A549 (cell line): ENCODE results near the gene INVS. TPM values are rescaled to one million over a fixed set of nuclear protein-coding genes. Genes with fewer than 3 reads are reported as not detected.

Source experiments
- ATAC-seq, 2 experiments: fragments of 200-7000 bp in 1 of 2; fragments of >200 bp in 1 of 2; cut with Nextera tagmentation in 1 of 2; cut with Tn5 transposase in 1 of 2; 3 replicates each; pipeline versions ENCODE4 v1.8.0 to v1.9.1; 2018 to 2020; ENCODE audit warnings: mild to moderate bottlenecking in 1 of 2, moderate library complexity in 1 of 2
- CTCF ChIA-PET: fragments of 300-600 bp; sonication (Branson Sonifier 250); formaldehyde crosslinking; extraction: SDS; loops from one replicate; lab custom pipeline; 2021; ENCODE audit warnings: antibody characterized with exemption, inconsistent platforms; lab: Yijun Ruan, JAX
- POLR2A ChIA-PET: fragments of 350-600 bp; formaldehyde crosslinking; extraction: SDS; loops from one replicate; lab custom pipeline; 2021; ENCODE audit warnings: antibody characterized with exemption, inconsistent platforms; lab: Yijun Ruan, JAX
- DNase-seq, 2 experiments: peaks; one replicate each; pipeline versions ENCODE4 v3.0.0 to v3.0.0-alpha.2; 2011 to 2016; ENCODE audit warnings: low read depth in 1 of 2, low spot score in 1 of 2
- FAIRE-seq: peaks from 2 replicates; lab custom pipeline; 2011; peaks lifted over from hg19 to GRCh38; lab: Jason Lieb, UNC
- H3K27ac ChIP-seq, 2 experiments: fragments of >200 bp; sonication (Bioruptor Twin); formaldehyde crosslinking; 3 replicates each; pipeline ENCODE4 v1.5.1; 2016 to 2017
- H3K4me1 ChIP-seq: fragments of >200 bp; sonication (Bioruptor Twin); formaldehyde crosslinking; 3 replicates; pipeline ENCODE4 v1.6.1; 2016
- H3K4me2 ChIP-seq: fragments of >200 bp; sonication (Bioruptor Twin); formaldehyde crosslinking; 3 replicates; pipeline ENCODE4 v1.6.1; 2016
- H3K4me3 ChIP-seq: fragments of >200 bp; sonication (Bioruptor Twin); formaldehyde crosslinking; 3 replicates; pipeline ENCODE4 v1.5.1; 2016
- H3K9me3 ChIP-seq: fragments of >200 bp; sonication (Bioruptor Twin); formaldehyde crosslinking; 3 replicates; pipeline ENCODE4 v1.6.1; 2016
- ATOH8 ChIP-seq: fragments of 250-450 bp; sonication (Bioruptor Pico); IDR thresholded peaks from 2 replicates; pipeline ENCODE4 v1.5.0; 2020; ENCODE audit warnings: low read depth, mild to moderate bottlenecking, moderate library complexity
- CEBPB ChIP-seq, 2 experiments: fragments of >200 bp in 1 of 2; sonication (Bioruptor Twin) in 1 of 2; formaldehyde crosslinking in 1 of 2; IDR thresholded peaks; 2 replicates each; pipeline ENCODE4 v1.6.1; 2012 to 2016
- CHD2 ChIP-seq: fragments of 150-350 bp; IDR thresholded peaks from 2 replicates; pipeline ENCODE4 v1.6.1; 2014; ENCODE audit warnings: low read length; ENCODE audit not compliant: partially characterized antibody
- CHD4 ChIP-seq: fragments of 200-600 bp; sonication (generic); IDR thresholded peaks from 2 replicates; pipeline ENCODE4 v1.6.1; 2016; ENCODE audit warnings: antibody characterized with exemption, mild to moderate bottlenecking, borderline replicate concordance
- CTCF ChIP-seq: fragments of >200 bp; sonication (Bioruptor Twin); formaldehyde crosslinking; IDR thresholded peaks from 3 replicates; pipeline ENCODE4 v1.5.1; 2016
- E2F6 ChIP-seq: IDR thresholded peaks from 2 replicates; pipeline ENCODE4 v1.6.1; 2012; ENCODE audit warnings: low read depth, borderline replicate concordance
- ELK1 ChIP-seq: fragments of 150-350 bp; IDR thresholded peaks from 2 replicates; pipeline ENCODE4 v1.6.1; 2014; ENCODE audit warnings: low read depth, mild to moderate bottlenecking, low read length
- EP300 ChIP-seq, 2 experiments: fragments of >200 bp; sonication (Bioruptor Twin); formaldehyde crosslinking; IDR thresholded peaks; 2 replicates in 1 of 2; 3 replicates in 1 of 2; pipeline ENCODE4 v1.6.1; 2016 to 2017
- FOSB ChIP-seq: fragments of 250-450 bp; sonication (Bioruptor Pico); IDR thresholded peaks from 2 replicates; pipeline ENCODE4 v1.5.0; 2020; ENCODE audit warnings: mild to moderate bottlenecking, moderate library complexity
- FOXS1 ChIP-seq: fragments of 250-450 bp; sonication (Bioruptor Pico); IDR thresholded peaks from 2 replicates; pipeline ENCODE4 v1.5.0; 2020; ENCODE audit warnings: mild to moderate bottlenecking, moderate library complexity
- GATA3 ChIP-seq: IDR thresholded peaks from 2 replicates; pipeline ENCODE4 v1.6.1; 2012; ENCODE audit warnings: borderline replicate concordance
- HEYL ChIP-seq: fragments of 250-450 bp; sonication (Bioruptor Pico); IDR thresholded peaks from 2 replicates; pipeline ENCODE4 v1.8.0; 2021; ENCODE audit warnings: mild to moderate bottlenecking, moderate library complexity
- HMGXB4 ChIP-seq: fragments of 250-450 bp; sonication (Bioruptor Pico); IDR thresholded peaks from 2 replicates; pipeline ENCODE4 v1.5.0; 2021; ENCODE audit warnings: mild to moderate bottlenecking, moderate library complexity, borderline replicate concordance
- HOXA7 ChIP-seq: fragments of 250-450 bp; sonication (Bioruptor Pico); IDR thresholded peaks from 2 replicates; pipeline ENCODE4 v1.5.0; 2020; ENCODE audit warnings: mild to moderate bottlenecking, moderate library complexity
- HOXB13 ChIP-seq: fragments of 250-450 bp; sonication (Bioruptor Pico); IDR thresholded peaks from 2 replicates; pipeline ENCODE4 v1.5.0; 2020; ENCODE audit warnings: low read depth, mild to moderate bottlenecking, moderate library complexity
- HOXB5 ChIP-seq: fragments of 250-450 bp; sonication (Bioruptor Pico); IDR thresholded peaks from 2 replicates; pipeline ENCODE4 v1.5.0; 2020; ENCODE audit warnings: mild to moderate bottlenecking, moderate library complexity
- JUN ChIP-seq, 2 experiments: fragments of >200 bp; sonication (Bioruptor Twin); formaldehyde crosslinking; IDR thresholded peaks; 2 replicates in 1 of 2; 3 replicates in 1 of 2; pipeline ENCODE4 v1.6.1; 2016 to 2017
- KDM5A ChIP-seq: fragments of 200-600 bp; sonication (generic); IDR thresholded peaks from 2 replicates; pipeline ENCODE4 v1.6.1; 2016; ENCODE audit warnings: antibody characterized with exemption, mild to moderate bottlenecking
- MAZ ChIP-seq: fragments of 150-350 bp; IDR thresholded peaks from 2 replicates; pipeline ENCODE4 v1.6.1; 2014; ENCODE audit warnings: antibody characterized with exemption, low read depth, low read length, borderline replicate concordance
- MYC ChIP-seq: IDR thresholded peaks from 2 replicates; pipeline ENCODE4 v1.6.1; 2012; ENCODE audit warnings: mild to moderate bottlenecking, inconsistent platforms, low read length, improper control_type of control experiment, borderline replicate concordance
- NPAS2 ChIP-seq: fragments of 250-450 bp; sonication (Bioruptor Pico); IDR thresholded peaks from 2 replicates; pipeline ENCODE4 v1.8.0; 2022; ENCODE audit warnings: mild to moderate bottlenecking, moderate library complexity, borderline replicate concordance
- PBX3 ChIP-seq: IDR thresholded peaks from 2 replicates; pipeline ENCODE4 v1.6.1; 2012
- POLR2AphosphoS2 ChIP-seq: conservative IDR thresholded peaks from 2 replicates; pipeline ENCODE4 v1.6.1; 2012; ENCODE audit warnings: low read length, improper control_type of control experiment, inconsistent platforms
- RARB ChIP-seq: fragments of 250-450 bp; sonication (Bioruptor Pico); IDR thresholded peaks from 2 replicates; pipeline ENCODE4 v1.8.0; 2021; ENCODE audit warnings: mild to moderate bottlenecking, moderate library complexity
- REST ChIP-seq: fragments of 200-600 bp; sonication (generic); IDR thresholded peaks from 2 replicates; pipeline ENCODE4 v1.6.1; 2016; ENCODE audit warnings: antibody characterized with exemption, mild to moderate bottlenecking, moderate library complexity
- RNF2 ChIP-seq: fragments of 200-600 bp; sonication (generic); IDR thresholded peaks from 2 replicates; pipeline ENCODE4 v1.6.1; 2016; ENCODE audit warnings: low read depth, mild to moderate bottlenecking, antibody characterized with exemption, moderate library complexity, borderline replicate concordance
- ZC3H11A ChIP-seq: fragments of 450-650 bp; IDR thresholded peaks from 2 replicates; pipeline ENCODE4 v1.6.1; 2014; ENCODE audit warnings: antibody characterized with exemption, mild to moderate bottlenecking
- ZFP36 ChIP-seq: fragments of 450-650 bp; IDR thresholded peaks from 2 replicates; pipeline ENCODE4 v1.6.1; 2014; ENCODE audit warnings: borderline replicate concordance; ENCODE audit not compliant: partially characterized antibody
- WGBS: methylation state at CpG from one replicate; pipeline ENCODE4 v1.1.6; 2017; ENCODE audit errors: missing lambda C conversion rate; 5-methylcytosine and 5-hydroxymethylcytosine counted together
- polyA plus RNA-seq, 4 experiments: library from polyadenylated mRNA; depleted of rRNA in 3 of 4; stranded (reverse); fragments of >200 nt; fragmentation: RNase III in 1 of 4; extraction: RNeasy Plus Mini Kit Qiagen cat#74134 plus additional on column Dnase treatment in 1 of 4; gene quantifications; 2 replicates in 3 of 4; 3 replicates in 1 of 4; pipeline ENCODE4 v1.2.3, GENCODE V29; 2011 to 2017

Gene INVS
- polyA plus RNA-seq, 2 of the 4 experiments (the other 2 are of a cell fraction) = 11.9 to 30.6 TPM

GRCh38 chr9:100308965-100309564 is 210.0 kb downstream of the INVS start:
- Histone ChIP-seq H3K4me1 (no peaks in the 10 kb centered on the region), H3K4me2 (no peak overlapping the region), H3K27ac (no peak overlapping the region), H3K9me3 (peaks cover 15% of the 10 kb centered on the region), H3K4me3 (no peak overlapping the region)
- FAIRE-seq = no peak
- TF ChIP-seq POLR2AphosphoS2 (no peak), GATA3 (no peak), HOXB5 (no peak), CHD4 (no peak), REST (no peak), MYC (no peak), RARB (CRISPR knock-in tag) (no peak), HEYL (no peak), RNF2 (no peak), ZC3H11A (no peak), JUN (IDR thresholded peaks at IDR 0.05) (no peak), ATOH8 (no peak), HOXB13 (no peak), E2F6 (no peak), FOSB (no peak), EP300 (IDR thresholded peaks at IDR 0.05) (no peak), CEBPB (IDR thresholded peaks at IDR 0.05) (no peak), KDM5A (no peak), PBX3 (no peak), FOXS1 (no peak)
- ATAC-seq = peak in 1 of 2 experiments; percentile 34; a peak in 1 of 6 replicates
- WGBS = 85% methylated on average over 1 of the region's 1 CpG
- ChIA-PET POLR2A (no interaction called here), CTCF (no interaction called here)
- DNase-seq = no peak

GRCh38 chr9:100309992-100310391 is 210.9 kb downstream of the INVS start:
- Histone ChIP-seq H3K27ac (no peak overlapping the region), H3K9me3 (peaks cover 15% of the 10 kb centered on the region), H3K4me2 (no peak overlapping the region), H3K4me3 (no peak overlapping the region), H3K4me1 (no peaks in the 10 kb centered on the region)
- no peak for ATAC-seq
- ChIA-PET POLR2A (no interaction called here), CTCF (no interaction called here)
- DNase-seq = no peak
- WGBS = 95% methylated on average over 2 of the region's 2 CpGs
- no peak for FAIRE-seq
- TF ChIP-seq ELK1 (no peak), HOXA7 (no peak), FOSB (no peak), CTCF (no peak), ZFP36 (no peak), MAZ (no peak), CHD2 (no peak), NPAS2 (CRISPR knock-in tag) (no peak), HMGXB4 (no peak), HOXB13 (no peak)
